ENCODE measurements around the gene HSPBP1. TPM values are rescaled to one million over a fixed set of nuclear protein-coding genes. Genes with fewer than 3 reads are reported as not detected.

The HSPBP1 gene
- total RNA-seq, 2 donors from 2014 or later = 20.8 to 56.6 TPM

DNA sequence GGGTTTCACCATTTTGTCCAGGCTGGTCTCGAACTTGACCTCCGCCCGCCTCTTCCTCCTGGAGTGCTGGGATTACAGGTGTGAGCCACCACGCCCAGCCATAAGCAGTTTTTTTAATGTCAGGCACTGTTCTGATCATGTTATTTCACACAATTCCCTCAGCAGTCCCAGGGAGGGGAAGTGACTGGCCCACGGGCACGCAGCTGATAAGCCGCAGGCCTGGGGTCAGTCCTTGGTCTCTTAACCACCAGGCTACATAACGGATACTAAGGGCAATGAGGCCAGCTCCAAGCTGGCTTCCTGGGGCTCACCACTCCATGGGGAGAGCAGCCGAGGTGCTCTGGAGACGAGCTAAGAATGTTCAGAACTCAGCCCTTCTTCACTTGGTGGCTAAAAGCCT, 17.4 kb upstream of the HSPBP1 start:
- no peak overlapping the region for H3K4me3 Mint-ChIP-seq
- no peaks in the 10 kb centered on the region for H3K4me1 Mint-ChIP-seq
- H3K27me3 Mint-ChIP-seq = no peaks in the 10 kb centered on the region
- H3K9me3 Mint-ChIP-seq = no peaks in the 10 kb centered on the region
- ATAC-seq (replicated peaks) = no peak
- H3K36me3 Mint-ChIP-seq (ENCODE audit: low read depth) = no peaks in the 10 kb centered on the region
- no peak overlapping the region for H3K27ac Mint-ChIP-seq

- no peaks in the 10 kb centered on the region for H3K27me3 Mint-ChIP-seq
- no peaks in the 10 kb centered on the region for H3K36me3 Mint-ChIP-seq (ENCODE audit: low read depth)
- H3K9me3 Mint-ChIP-seq = no peaks in the 10 kb centered on the region
- H3K4me1 Mint-ChIP-seq = no peaks in the 10 kb centered on the region
- ATAC-seq (replicated peaks) = no peak
- no peak overlapping the region for H3K4me3 Mint-ChIP-seq
- no peak overlapping the region for H3K27ac Mint-ChIP-seq
Observed at GRCh38 chr19:55289117-55289796, 9.3 kb upstream of the HSPBP1 start.

- no peak overlapping the region for H3K27ac Mint-ChIP-seq
- H3K36me3 Mint-ChIP-seq (ENCODE audit: low read depth) = no peaks in the 10 kb centered on the region
- peaks cover 6% of the 10 kb centered on the region for H3K4me1 Mint-ChIP-seq
- no peak overlapping the region for H3K4me3 Mint-ChIP-seq
- H3K27me3 Mint-ChIP-seq = no peaks in the 10 kb centered on the region
- H3K9me3 Mint-ChIP-seq = no peaks in the 10 kb centered on the region
- no peak for ATAC-seq (replicated peaks)
Observed at GRCh38 chr19:55287361-55288079, 7.6 kb upstream of the HSPBP1 start.

GRCh38 chr19:55285229-55285890, 5.5 kb upstream of the HSPBP1 start:
- Mint-ChIP-seq H3K27ac (no peak overlapping the region), H3K9me3 (no peaks in the 10 kb centered on the region), H3K36me3 (ENCODE audit: low read depth) (no peaks in the 10 kb centered on the region), H3K4me1 (peaks cover 6% of the 10 kb centered on the region), H3K27me3 (no peaks in the 10 kb centered on the region), H3K4me3 (peak overlapping the region; percentile 33)
- ATAC-seq (replicated peaks) = no peak

DNA sequence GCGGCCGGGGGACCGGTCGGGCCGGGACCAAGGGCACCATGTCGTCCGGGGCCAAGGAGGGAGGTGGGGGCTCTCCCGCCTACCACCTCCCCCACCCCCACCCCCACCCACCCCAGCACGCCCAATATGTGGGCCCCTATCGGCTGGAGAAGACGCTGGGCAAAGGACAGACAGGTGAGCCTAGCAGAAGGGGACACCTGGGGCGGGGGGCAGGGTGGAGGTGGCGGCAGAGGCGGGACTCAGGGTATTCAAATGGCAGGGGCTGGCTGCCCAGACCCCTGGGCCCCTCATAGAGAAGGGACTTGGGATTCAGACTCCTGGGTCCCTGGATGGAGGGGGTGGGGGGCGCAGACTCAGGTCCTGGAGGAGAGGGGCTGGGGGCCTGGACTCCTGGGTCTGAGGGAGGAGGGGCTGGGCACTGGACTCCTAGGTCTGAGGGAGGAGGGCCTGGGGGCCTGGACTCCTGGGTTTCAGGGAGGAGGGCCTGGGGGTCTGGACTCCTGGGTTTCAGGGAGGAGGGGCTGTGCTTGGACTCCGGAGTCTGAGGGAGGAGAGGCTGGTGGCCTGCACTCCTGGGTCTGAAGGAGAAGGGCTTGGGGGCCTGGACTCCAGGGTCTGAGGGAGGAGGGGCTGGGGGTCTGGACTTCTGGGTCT, 4.6 kb upstream of the HSPBP1 start:
- no peaks in the 10 kb centered on the region for H3K27me3 Mint-ChIP-seq
- H3K27ac Mint-ChIP-seq = no peak overlapping the region
- peaks cover 6% of the 10 kb centered on the region for H3K36me3 Mint-ChIP-seq (ENCODE audit: low read depth)
- H3K9me3 Mint-ChIP-seq = no peaks in the 10 kb centered on the region
- H3K4me1 Mint-ChIP-seq = peaks cover 11% of the 10 kb centered on the region
- H3K4me3 Mint-ChIP-seq = peak overlapping the region; percentile 33
- ATAC-seq (replicated peaks) = no peak

DNA sequence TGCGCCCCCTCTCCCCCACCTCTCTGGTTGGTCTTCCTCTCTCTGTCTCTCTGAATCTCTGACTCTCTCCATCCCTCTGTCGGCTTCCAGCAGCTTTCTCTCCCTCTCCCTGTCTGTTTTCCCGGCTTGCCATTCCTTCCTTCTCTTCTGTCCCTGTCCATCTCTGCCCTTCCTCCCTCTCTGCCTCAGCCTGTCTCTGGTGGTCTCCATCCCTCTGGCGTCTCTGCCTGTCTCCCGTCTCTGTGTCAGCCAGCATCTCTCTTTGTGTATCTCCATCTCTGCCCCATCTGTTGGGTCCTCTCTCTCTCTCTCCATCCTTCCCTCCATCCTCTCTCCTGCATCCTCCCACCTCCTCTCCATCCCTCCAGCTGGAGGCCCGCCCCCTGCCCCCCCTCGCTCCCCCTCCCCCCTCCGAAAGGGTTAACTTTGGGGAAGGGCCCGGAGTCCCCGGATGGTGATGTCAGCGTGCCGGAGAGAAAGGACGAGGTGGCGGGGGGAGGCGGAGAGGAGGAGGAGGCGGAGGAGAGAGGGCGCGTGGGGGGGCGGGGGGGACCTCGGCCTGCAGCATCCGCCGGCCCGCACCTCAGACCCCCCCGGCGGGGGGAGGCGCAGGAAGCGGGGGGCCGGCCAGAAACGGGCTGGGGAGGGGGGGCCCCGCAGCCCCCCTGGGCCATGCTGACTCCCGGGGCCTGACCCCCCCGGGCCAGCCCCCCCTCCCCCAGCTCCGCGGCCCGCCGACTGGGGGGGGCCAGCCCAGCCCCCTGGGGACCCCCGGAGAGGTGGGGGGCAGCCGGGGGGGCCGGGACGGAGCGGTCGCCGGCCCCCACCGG, 3.9 kb upstream of the HSPBP1 start, which contains the start of gene BRSK1:
BRSK1 (plus strand) TSS at position 450 of the 830 bp plus-strand sequence. CDS start 446 bp downstream, outside the sequence.
- no peaks in the 10 kb centered on the region for H3K27me3 Mint-ChIP-seq

DNA sequence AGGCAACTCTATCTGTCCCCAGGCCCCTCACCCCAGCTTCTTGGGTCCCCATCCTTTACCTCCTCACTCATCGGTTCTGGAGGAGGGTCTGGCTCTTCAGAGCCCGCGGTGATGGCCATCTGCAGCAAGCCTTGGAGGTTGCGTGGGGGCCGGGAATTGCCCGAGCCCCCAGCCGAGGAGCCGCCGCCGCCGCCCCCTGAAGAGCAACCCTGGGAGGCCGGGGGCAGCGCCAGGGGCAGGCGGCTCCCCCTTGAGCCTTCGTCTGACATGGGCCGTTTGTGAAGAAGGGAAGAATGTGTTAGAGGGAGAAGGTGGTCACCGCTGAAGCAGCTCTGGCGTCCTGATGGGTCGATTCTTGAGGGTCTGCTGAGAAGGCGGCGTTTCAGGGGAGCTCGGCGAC, 570 bp downstream of the HSPBP1 start:
- Mint-ChIP-seq H3K9me3 (no peaks in the 10 kb centered on the region), H3K4me1 (peaks cover 17% of the 10 kb centered on the region), H3K36me3 (ENCODE audit: low read depth) (peaks cover 22% of the 10 kb centered on the region), H3K4me3 (peak overlapping the region; percentile 98), H3K27ac (peak overlapping the region; percentile 99), H3K27me3 (no peaks in the 10 kb centered on the region)
- no peak for ATAC-seq (replicated peaks)

More for the DNA sequence above, 3.9 kb upstream of the HSPBP1 start, which contains the start of gene BRSK1:
- Mint-ChIP-seq H3K4me1 (peaks cover 11% of the 10 kb centered on the region), H3K36me3 (ENCODE audit: low read depth) (peaks cover 6% of the 10 kb centered on the region), H3K9me3 (no peaks in the 10 kb centered on the region), H3K4me3 (peak within 1 kb of the TSS; percentile 79), H3K27ac (peak within 1 kb of the TSS; percentile 90)
- no peak for ATAC-seq (replicated peaks)

DNA sequence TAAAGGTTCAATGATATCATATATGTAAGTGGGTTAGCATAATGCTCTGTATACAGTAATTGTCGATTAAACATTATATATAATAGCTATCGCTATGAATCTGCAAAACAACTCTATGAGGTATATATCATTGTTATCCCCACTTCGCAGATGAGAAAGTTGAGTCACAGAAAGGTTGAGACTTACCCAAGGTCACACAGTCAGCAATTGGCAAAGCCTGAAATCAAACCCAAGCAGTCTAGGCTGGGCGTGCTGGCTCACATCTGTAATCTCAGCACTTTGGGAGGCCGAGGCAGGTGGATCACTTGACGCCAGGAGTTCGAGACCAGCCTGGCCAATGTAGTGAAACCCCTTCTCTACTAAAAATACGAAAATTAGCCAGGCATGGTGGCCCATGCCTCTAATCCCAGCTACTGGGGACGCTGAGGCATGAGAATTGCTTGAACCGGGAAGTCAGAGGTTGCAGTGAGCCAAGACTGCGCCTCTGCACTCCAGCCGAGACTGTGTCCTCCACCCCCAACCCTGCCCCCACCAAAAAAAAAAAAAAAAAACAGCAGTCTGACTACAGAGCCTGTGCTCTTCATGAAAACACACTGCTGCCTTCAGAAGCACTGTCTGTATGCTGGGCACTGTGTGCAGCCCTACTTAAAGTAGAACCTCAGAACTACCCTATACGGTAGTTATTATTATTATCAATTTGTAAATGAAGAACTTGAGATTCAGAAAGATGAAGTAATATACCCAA, 1.3 kb downstream of the HSPBP1 start:
- Mint-ChIP-seq H3K9me3 (no peaks in the 10 kb centered on the region), H3K27me3 (no peaks in the 10 kb centered on the region), H3K27ac (peak overlapping the region; percentile 99), H3K4me3 (peak overlapping the region; percentile 98), H3K36me3 (ENCODE audit: low read depth) (peaks cover 25% of the 10 kb centered on the region), H3K4me1 (peaks cover 14% of the 10 kb centered on the region)
- ATAC-seq (replicated peaks) = no peak

DNA sequence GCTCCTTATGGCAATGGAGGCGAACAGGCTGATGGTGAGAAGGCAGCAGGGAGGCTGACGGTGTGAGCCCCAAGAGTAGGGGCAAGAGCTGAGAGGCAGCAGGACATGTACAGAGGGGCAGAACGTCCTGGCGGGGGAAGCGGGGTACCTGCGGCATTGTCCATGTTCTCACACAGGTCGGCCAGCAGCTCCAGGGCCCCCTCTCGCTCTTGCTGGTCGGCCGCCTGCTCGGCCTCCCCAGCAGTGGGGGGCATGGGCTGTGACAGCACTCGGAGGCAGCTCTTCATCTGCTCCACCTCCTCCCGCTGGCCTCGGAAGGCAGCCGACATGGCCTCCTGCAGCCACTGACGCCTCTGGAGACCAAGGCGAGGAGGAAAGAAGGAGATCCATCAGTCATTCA, 2.4 kb downstream of the HSPBP1 start:
- H3K9me3 Mint-ChIP-seq = no peaks in the 10 kb centered on the region
- ATAC-seq (replicated peaks) = no peak
- H3K4me1 Mint-ChIP-seq = peaks cover 11% of the 10 kb centered on the region
- H3K27ac Mint-ChIP-seq = no peak overlapping the region
- no peaks in the 10 kb centered on the region for H3K27me3 Mint-ChIP-seq
- H3K4me3 Mint-ChIP-seq = peak overlapping the region; percentile 98
- peaks cover 36% of the 10 kb centered on the region for H3K36me3 Mint-ChIP-seq (ENCODE audit: low read depth)

- Mint-ChIP-seq H3K27ac (peak overlapping the region; percentile 54), H3K4me3 (peak overlapping the region; percentile 28), H3K36me3 (ENCODE audit: low read depth) (peaks cover 42% of the 10 kb centered on the region), H3K27me3 (no peaks in the 10 kb centered on the region), H3K4me1 (peaks cover 15% of the 10 kb centered on the region), H3K9me3 (no peaks in the 10 kb centered on the region)
- no peak for ATAC-seq (replicated peaks)
Observed at GRCh38 chr19:55276720-55277430, 3.0 kb downstream of the HSPBP1 start.

DNA sequence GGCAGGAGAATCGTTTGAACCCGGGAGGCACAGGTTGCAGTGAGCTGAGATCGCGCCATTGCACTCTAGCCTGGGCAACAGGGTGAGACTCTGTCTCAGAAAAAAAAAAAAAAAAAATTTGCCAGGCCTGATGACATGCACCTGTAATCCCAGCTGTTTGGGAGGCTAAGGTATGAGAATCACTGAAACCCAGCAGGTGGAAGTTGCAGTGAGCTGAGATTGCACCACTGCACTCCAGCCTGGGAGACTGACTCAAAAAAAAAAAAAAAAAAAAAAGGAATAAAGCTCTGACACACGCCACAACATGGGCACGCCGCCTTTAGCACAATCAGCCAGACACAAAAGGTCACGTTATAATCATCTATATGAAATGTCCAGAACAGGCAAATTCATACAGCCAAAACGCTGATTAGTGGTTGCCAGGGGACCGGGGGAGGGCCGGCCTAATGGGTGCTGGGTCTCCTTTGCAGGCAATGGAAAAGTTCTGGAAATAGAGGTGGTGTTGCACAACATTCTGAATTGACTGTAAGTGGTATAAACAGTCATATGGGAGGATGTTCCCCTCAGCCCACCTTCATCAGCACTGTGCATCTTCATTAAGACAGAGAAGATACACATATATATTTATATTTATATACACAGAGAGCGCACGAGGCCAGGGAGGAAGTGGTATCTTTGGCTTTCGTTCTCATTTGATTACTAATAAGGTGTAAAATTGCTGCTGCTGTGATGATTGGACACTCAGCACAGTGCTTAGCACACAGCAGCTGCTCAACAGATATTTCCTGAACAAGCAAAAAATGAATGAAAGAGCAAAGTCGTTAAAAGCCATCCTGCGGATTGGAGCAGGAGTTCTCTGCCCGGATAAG, 3.8 kb downstream of the HSPBP1 start:
- Mint-ChIP-seq H3K9me3 (no peaks in the 10 kb centered on the region), H3K36me3 (ENCODE audit: low read depth) (peaks cover 48% of the 10 kb centered on the region), H3K4me1 (peaks cover 15% of the 10 kb centered on the region), H3K27ac (peak overlapping the region; percentile 54), H3K4me3 (peak overlapping the region; percentile 28), H3K27me3 (no peaks in the 10 kb centered on the region)
- no peak for ATAC-seq (replicated peaks)
